Frontal cortex (tissue), 4 donors: ENCODE measurements around the gene SCUBE3. TPM values are rescaled to one million over a fixed set of nuclear protein-coding genes. Genes with fewer than 3 reads are reported as not detected.

Experiments
- DNase-seq, 2 donors: peaks; one replicate each; pipeline ENCODE4 v3.0.0; 2012; ENCODE audit warnings: low spot score in 2 of 2
- FAIRE-seq: peaks from 2 replicates; lab custom pipeline; 2012; peaks lifted over from hg19 to GRCh38; lab: Jason Lieb, UNC
- total RNA-seq: library from RNA; depleted of rRNA; stranded (reverse); fragments of >200 nt; gene quantifications from one replicate; pipeline ENCODE4 v1.2.3, GENCODE V29; 2014
- donor health status: control.
- donor health status: control.
- donor health status: control.

The SCUBE3 gene
- 1.6 TPM for total RNA-seq

DNA sequence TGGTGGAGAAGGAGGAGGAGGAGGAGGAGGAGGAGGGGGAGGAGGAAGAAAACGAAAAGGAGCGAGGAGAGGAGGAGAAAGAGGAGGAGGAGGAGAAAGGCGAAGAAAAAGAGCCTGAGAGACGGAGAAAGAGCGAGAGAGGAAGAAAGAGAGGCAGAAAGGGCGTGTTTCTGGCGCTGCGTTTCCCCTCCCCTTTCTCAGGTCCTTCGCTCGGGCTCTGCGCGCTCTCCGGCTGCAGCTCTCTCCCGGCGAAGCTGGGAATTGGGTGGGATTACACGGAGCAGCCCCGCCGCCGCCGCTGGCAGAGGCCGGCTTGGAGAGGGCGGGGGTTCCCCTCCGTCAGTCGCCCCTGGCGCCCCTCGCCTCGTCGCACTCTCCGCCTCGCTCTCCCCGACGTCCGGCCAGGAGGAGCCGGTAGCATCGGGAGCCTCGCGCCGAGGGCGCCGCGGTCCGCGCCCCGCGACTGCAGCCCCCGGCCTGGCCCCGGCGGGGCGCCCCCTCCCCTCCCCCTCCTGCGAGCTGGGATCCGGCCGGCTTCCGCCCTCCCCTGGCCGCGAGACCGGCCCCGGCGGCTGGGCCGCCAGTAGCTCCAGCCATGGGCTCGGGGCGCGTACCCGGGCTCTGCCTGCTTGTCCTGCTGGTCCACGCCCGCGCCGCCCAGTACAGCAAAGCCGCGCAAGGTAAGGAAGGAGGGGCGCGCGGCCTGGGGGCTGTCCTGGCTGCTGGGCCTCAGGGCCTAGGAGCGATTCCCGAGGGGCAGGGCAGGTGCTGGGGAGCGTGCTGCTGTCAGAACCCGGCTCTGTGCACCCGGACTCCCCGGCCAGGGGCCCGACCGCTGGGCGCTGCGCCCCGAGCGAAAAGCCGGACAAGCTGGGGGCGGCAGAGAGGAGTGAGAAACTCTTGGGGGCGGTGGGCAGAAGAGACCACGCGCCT lies at the start of gene SCUBE3:
TSS of gene SCUBE3 (plus strand) at position 133 of the 933 bp plus-strand sequence. CDS start at position 596, 463 bp downstream.
- no peak for FAIRE-seq

DNA sequence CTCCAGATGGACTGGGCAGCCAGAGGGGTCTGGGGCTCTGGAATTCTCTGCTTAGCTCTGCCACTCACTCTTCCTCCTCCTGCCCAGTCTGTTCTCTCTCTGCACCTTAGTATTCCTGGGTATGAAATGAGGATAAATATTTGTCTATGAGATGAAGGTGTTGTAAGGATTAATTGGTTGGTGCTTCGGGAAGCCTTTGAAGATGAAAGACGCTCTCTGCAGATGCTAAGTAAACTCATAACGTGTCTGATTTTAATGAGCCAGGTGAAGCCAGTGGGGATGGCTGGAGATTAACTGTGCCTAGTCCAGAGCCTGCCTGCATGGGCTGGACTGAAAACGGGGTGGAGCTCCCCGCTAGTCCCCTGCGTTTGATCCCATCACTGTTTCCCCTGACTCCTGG lies 49.5 kb upstream of the SCUBE3 start:
- no peak for FAIRE-seq
- DNase-seq: no peak

More for the DNA sequence above, at the start of gene SCUBE3:
- peak; percentile 67 to 69 for DNase-seq

DNA sequence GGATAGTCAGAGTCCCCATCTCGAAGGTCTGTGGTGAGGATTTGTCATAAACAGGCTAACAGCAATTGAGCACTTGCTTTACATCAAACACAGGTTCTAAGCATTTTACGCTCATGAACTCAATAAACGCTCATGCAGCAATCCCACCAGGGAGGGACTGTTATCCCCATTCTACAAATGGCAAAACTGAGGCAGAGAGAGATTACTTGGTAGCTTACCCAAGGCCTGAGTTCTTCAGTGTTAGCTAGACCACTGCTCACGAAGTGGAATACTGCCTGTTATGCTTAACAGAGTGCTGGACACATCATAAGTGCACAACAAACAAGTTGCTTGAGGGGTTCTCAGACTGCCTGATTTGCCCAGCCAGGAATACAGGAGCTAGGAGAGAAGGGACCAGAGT lies 48.9 kb upstream of the SCUBE3 start:
- FAIRE-seq (no peak), DNase-seq (no peak)

DNA sequence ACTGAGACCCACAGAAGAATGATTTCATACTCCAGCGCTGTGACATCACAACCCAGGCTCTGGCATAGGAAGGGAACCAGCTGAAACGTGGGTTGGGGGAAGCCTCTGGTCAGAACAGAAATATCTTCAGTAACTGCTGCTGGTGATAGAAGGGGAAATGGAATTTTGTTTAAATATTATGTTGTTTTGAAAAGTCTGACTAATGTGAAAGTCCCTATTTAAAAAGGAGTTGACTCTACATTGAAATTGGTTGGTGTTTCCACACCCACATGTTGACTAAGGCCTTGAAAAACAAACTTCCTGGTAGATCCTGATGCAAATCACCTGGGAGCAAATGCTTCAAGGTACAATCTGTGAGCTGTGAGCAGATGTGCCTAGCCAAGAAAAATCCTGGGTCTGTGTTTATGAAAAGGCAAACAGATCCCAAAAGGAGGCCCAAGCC lies 48.1 kb upstream of the SCUBE3 start:
- no peak for FAIRE-seq
- DNase-seq: no peak

DNA sequence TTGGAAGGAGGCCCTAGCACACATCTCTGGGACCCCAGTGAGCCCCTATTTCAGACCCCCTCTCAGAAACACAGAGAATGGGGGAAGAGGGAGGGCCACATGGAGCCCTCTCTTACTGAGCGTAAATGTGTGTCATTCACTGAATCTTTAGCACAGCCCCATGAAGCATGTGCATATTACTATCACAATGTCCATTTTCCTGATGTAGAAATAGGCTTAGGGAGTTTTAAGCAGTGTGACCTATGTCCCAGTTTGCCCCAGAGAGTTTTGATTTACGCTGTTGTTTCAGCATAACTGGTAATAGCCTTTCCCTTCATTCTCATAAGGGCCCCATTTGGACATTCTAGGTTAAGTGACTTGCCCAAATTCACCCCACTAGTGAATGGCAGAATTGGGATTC lies 47.6 kb upstream of the SCUBE3 start:
- DNase-seq: no peak
- no peak for FAIRE-seq

DNA sequence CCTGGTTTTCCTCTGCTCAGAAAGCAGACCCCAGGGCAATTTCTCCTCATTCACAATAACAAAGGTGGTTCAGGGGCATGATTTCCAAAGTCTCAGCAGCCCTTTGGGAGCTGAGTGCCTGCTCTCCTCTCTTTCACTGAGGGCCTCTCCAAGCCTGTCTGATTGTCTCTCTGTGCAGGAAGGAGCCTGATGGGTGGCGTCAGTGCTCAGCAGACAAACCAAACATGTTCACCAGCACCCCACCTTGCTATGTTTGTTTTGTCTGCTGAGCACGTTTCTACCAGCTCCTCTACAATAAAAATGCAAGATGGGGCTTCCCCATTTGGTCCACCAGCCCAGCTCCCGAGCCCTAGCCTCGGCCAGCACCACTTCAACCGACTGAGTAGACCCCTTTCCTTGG lies 47.2 kb upstream of the SCUBE3 start:
- DNase-seq (no peak), FAIRE-seq (no peak)

DNA sequence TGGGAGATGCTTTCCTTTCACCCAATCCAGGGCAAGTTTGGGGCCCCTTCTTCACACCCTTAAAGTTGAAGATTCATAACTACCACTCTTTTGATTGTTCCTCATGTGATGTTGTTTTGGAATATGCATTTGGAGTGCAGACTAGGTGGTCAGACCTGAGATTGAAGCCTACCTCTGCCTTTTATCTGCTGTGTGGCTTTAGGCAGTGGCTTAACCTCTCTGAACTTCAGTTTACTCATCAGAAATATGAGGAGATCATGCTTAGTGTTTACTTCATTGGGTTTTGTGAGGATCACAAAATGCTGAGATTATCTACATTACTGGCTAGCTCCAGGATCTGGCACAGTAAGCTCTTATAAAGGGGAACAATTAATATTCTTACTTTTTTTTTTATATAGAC lies 46.3 kb upstream of the SCUBE3 start:
- FAIRE-seq (no peak), DNase-seq (no peak)

DNA sequence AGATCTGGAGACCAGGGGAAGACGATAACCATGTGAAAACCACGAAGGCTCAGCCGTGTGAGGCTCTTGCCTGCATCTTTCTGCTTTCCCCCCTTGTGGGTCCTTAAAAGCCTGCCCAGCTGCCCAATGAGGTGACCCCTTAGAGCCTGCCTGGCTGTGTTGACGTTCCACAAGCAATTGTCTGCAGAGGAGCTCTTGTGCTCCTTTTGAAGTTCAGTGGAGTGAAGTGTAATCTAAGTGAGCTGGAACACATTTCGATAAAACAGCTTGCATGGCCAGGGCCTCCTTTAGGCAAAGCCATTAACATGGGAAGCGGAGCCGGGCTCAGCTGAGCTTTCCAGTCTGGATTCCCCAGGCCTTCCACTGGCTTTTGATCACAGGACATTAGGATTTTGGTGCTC lies 45.3 kb upstream of the SCUBE3 start:
- FAIRE-seq: no peak
- DNase-seq: no peak

DNA sequence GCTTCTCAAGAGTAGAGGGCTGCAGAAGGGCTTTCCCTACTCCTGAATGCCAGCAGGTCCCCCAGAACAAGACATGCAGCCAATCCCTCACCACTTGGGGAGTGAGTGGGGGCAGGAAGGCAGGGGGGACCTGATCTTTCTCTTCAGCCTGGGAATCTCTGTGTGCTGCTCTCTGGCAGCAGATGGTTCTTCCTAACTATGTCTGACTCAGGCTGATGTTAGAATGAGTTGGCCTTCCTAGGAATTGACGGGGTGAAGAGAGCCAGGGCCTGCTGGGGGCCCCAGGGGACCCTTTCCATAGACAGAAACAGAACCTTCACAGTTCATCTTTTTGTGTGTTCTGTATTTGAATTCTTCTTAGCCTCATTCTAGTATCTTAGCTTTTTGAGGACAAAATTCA lies 43.6 kb upstream of the SCUBE3 start:
- DNase-seq: no peak
- FAIRE-seq: no peak

DNA sequence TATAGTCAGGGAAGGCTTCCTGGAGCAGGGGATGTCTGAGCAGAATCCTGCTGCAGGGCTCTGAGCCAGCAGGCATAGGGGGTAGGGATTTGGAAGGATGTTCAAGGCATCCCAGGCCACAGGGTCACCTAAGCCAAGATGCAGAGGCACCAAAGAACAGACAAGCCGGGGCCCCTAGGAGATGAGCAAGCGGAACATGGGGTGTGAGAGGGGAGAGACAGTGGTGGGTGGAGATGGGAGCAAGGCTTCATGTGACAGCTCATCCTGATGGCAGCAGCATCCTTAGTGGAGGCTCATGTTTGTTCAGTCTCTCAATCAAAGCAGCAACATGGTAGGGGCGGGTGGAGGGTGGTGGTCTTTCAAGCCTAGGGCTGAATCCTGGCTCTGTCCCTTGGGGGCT lies 42.9 kb upstream of the SCUBE3 start:
- no peak for DNase-seq
- no peak for FAIRE-seq

DNA sequence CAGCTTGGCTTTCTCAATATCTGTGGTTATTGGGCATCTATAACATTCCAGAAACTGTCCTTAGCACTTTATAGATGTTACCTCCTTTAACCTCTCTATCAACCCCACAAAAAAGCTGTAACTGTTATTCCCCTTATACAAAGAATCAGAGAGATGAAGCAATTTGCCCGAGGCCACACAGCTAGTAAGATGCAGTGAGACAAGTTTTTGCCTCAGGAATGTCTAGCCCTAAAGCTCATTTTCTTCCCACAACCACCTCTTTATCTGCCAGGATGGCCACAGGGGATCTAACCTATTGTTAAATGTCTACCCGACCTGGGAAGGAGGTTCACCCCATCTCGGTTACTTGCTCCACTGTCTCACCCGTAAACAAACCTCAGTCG lies 40.7 kb upstream of the SCUBE3 start:
- FAIRE-seq (no peak), DNase-seq (no peak)

DNA sequence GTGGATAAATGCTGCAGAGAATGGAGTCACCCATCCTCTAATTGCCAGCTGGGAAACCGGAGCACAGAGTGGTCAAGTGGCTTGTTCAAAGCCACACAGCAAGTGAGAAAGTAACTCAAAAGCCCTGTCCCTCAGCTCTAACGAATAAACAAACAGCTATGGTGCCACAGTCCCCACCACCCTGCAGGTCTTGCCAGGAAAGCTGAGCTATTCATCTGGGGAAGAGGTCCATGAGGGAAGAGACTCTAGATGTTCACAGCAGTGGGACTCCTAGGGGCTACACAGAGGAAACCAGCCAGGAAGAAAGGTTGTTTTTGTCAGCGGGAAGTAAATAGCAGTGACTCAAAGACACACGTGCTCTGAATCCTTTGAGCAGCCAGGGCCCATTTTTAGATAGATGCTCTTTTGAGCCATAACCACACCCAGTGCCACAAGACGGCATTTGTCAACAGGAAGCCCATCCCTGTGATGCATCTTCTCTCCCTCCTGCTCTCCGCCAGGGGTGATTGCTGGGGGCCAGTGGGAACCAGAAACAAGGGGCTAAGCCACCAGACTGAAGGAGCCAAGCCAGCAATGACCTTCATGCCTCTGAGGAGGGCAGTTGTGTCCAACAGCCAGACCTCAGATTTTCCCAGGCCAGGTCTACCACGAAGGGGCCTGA lies 40.2 kb upstream of the SCUBE3 start:
- no peak for FAIRE-seq

DNA sequence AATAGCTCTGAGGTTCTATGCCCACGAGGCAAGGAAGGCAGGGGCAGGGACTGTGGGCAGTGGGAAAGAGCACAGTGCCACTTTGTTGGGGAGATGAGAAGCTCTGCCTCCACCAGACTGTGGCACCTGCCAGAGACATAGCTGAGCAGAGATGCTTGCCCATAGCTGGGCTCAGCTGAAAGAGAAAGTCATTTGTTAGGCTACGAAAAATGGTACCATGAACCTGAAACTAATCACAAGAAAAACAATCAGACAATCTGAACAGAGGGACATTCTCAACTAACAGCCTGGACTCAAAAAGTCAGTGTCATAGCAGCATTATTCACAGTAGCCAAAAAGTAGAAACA lies 39.7 kb upstream of the SCUBE3 start:
- DNase-seq (no peak), FAIRE-seq (no peak)

More for the DNA sequence above, 40.2 kb upstream of the SCUBE3 start:
- no peak for DNase-seq

DNA sequence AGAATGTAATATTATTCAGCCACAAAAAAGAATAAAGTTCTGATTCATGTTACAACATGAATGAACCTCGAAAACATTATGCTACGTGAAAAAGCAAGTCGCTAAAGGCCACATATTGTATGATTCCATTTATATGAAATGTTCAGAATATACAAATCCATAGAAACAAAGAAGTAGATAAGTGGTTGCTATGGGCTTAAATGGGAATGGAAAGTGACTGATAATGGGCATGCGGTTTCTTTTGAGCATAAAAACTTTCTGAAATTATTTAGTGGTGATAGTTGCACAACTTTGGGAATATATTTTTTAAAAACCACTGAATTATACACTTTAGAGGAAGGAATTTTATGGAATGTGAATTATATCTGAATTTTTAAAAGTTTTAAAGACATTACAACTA lies 39.3 kb upstream of the SCUBE3 start:
- no peak for FAIRE-seq
- DNase-seq: no peak

DNA sequence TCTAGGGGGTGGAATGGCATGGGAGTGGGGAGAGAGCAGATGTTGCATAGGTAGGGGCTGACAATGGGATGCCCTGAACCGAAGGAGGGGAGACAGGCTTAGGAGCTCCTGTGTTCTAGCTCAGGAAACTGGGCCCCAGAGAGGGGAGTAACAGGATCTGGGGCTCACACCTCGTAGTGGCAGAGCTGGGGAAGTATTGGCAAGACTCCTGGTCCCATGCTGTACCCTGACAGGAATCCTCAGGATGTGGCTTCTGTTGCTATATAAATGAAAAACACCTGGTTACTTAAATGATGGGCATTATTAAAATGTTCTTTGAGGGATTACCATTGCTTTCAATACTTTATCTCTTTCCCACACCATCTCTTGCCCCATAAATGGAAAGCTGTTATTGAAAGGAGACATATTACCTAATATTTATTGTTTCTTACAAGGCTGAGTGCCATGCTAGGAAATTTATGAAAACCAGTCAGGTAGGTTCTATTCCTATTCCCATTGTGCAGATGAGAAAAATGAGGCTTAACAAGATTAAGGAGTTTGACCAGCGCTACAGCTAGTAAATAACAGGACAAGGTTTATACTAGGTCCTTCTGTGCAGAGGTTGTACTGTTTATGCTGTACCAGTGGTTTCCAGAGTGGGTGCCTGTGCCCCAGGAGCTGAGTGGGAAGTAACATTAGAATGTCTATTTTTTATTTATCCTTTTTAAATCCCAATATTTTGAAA lies 37.3 kb upstream of the SCUBE3 start:
- FAIRE-seq (no peak), DNase-seq (no peak)

DNA sequence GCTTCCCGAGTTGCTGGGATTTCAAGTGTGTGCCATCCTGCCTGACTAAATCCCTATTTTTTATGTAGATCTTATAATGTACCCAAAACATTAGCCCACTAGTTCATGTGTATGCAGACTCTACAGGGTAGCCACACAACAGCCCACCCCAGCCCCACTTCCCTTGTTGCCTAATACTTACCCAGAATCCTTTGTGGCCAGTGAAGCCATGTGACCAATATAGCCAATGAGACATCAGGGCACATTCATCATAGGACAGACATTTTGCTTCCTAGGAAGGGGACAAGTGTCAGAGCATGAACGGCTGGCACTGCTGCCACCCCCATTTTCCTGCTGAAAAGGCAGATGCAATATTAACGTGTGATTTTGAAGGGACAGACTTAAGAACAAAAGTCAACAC lies 36.6 kb upstream of the SCUBE3 start:
- FAIRE-seq (no peak), DNase-seq (no peak)

DNA sequence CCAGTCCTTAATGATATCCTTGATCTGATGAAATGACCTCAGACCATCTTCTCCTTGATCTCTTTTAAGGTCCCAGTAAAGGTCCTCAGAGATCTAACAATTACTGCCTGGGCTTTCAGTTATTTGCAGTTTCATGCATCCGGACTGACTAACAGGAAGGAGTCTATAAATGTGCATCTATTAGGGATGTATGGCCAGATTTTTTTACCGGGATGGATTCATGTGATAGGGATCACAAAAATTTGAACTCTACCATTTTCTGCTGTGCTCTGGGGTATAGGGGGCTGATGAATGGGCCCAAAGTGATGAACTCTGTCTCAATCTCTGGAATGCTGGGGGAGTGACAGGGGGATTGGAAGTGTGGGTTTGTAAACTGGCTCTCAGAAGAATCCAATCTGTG lies 36.2 kb upstream of the SCUBE3 start:
- no peak for FAIRE-seq
- DNase-seq: no peak

DNA sequence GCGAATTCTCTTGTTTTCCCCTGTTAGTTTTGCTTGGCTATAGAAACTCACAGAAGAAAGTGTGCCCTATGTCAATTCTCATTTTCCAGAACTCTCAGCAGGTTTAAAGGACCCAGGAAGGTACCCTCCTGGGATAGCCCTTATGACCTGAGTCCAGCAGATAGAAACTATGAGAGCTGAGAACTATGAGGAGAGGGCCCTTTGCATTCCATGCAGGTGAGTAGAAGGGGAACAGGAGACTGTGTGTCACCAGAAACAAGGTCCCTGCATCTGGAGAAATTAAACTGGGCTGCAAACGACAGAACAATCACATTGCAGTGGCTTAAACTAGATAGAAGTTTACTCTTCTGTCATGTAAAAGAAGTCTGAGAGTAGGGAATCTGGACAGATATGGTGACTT lies 35.7 kb upstream of the SCUBE3 start:
- DNase-seq: no peak
- FAIRE-seq: no peak

DNA sequence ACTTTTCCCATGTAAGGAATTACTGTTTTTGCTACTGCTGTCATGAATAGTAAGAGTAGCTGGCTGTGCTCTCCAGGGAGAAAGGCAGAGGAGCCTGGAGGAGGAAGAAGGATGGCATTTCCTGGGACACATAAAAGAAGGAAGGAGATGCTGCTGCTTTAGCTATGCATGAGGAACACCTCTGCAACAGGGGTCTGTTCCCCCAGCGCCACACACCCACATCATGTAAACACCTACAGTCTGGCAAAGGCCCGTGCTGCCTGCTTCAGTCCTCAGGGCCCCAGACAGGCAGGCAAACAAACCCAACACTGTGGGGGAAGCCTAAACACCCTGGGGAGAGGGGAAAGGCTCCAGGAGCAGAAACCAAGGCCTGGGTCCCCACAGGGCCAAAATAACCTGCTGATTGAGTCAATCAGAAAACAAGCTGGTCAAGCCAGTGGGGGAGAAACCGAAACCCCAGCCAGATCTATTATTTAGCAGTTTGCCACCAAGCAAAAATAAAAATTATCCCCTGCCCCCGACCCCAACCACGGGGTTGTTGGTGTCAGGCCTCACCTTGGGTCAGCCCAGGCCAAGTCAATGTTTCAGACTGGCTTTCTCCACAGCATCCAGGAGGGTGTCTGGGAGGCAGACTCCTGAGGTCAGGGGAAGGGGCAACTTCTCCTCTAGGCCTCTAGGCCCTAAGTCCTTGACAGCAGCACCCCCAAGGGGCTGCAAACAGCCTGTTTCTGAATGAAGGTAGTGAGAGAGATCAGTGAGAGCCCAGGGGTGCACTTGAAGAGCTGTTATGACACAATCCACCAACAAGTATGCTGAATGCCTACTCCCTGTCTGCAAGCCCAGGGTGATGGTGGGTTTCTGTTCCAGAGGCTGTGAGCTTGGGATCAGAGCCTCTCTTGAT lies 34.6 kb upstream of the SCUBE3 start:
- FAIRE-seq (no peak), DNase-seq (no peak)
